Activated T-cell treated with anti-CD3 and anti-CD28 coated beads, Interleukin-2, amount 50 U/mL, for 4 hours (primary cell): ENCODE measurements around the gene ZNF496. TPM values are rescaled to one million over a fixed set of nuclear protein-coding genes. Genes with fewer than 3 reads are reported as not detected.
"Not testable (repeated sequence)": the region's sequence is repeated elsewhere in the genome, so short reads cannot be mapped to it uniquely, and the experiment has no call there.

Experiments used
- ATAC-seq, 2 donors: fragments of 200-7000 bp; cut with Tn5 transposase; one replicate each; pipeline ENCODE4 v1.10.0; 2021
- DNase-seq: peaks from one replicate; pipeline ENCODE4 v3.0.0-alpha.2; 2020
- H3K27me3 Mint-ChIP-seq: one replicate; pipeline ENCODE4 v1.8.0; 2021; ENCODE audit warnings: low read depth, mixed read lengths
- H3K36me3 Mint-ChIP-seq: one replicate; pipeline ENCODE4 v1.8.0; 2022; ENCODE audit warnings: mixed read lengths; ENCODE audit not compliant: insufficient read depth
- H3K4me1 Mint-ChIP-seq: one replicate; pipeline ENCODE4 v1.8.0; 2021; ENCODE audit warnings: low read depth, mixed read lengths
- H3K4me3 Mint-ChIP-seq: one replicate; pipeline ENCODE4 v1.8.0; 2021; ENCODE audit warnings: mild to moderate bottlenecking, moderate library complexity, mixed read lengths
- H3K9me3 Mint-ChIP-seq: one replicate; pipeline ENCODE4 v1.8.0; 2021; ENCODE audit warnings: mixed read lengths
- total RNA-seq, 3 donors: library from RNA; stranded (reverse); gene quantifications; one replicate each; pipeline ENCODE4 v1.2.1, GENCODE V29; 2021

ZNF496 gene
- total RNA-seq, 3 donors from 2014 or later, result 12.9 to 19.8 (median 17.6) TPM

DNA sequence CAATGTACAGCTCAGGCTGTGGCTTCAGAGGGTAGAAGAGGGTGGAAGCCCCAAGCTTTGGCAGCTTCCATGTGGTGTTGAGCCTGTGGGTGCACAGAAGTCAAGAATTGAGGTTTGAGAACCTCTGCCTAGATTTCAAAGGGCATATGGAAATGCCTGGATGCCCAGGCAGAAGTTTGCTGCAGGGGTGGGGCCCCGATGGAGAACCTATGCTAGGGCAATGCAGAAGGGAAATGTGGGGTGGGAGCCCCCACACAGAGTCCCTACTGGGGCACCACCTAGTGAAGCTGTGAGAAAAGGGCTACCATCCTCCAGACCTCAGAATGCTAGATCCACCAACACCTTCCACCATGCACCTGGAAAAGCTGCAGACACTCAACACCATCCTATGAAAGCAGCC, 34.7 kb upstream of the ZNF496 start:
- DNase-seq, H3K36me3 Mint-ChIP-seq, ATAC-seq, H3K4me1 Mint-ChIP-seq, H3K9me3 Mint-ChIP-seq, H3K4me3 Mint-ChIP-seq: not testable (repeated sequence)
- H3K27me3 Mint-ChIP-seq, result peaks cover 40% of the 10 kb centered on the region

DNA sequence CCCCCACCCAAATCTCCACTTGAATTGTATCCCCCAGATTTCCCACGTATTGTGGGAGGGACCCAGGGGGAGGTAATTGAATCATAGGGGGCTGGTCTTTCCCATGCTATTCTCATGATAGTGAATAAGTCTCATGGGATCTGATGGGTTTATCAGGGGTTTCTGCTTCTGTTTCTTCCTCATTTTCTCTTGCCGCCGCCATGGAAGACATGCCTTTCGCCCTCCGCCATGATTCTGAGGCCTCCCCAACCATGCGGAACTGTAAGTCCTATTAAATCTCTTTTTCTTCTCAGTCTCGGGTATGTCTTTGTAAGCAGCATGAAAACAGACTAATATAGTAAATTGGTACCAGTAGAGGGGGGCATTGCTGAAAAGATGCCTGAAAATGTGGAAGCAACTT, 33.4 kb upstream of the ZNF496 start:
- ATAC-seq, result no peak
- Mint-ChIP-seq H3K36me3 (no peaks in the 10 kb centered on the region), H3K4me3 (no peak overlapping the region), H3K4me1 (no peaks in the 10 kb centered on the region), H3K9me3 (no peaks in the 10 kb centered on the region), H3K27me3 (peaks cover 40% of the 10 kb centered on the region)
- no peak for DNase-seq

DNA sequence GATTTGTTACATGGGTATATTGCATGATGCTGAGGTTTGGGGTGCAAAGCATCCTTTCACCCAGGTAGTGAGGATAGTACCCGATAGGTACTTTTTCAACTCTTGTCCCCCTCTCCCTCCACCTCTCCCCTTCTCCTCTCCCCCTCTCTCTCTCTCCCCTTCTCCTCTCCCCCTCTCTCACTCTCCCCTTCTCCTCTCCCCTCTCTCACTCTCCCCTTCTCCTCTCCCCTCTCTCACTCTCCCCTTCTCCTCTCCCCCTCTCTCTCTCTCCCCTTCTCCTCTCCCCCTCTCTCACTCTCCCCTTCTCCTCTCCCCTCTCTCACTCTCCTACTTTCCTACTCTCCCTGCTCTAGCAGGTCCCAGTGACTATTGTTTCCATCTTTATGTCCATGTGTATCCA, 31.3 kb upstream of the ZNF496 start:
- H3K36me3 Mint-ChIP-seq, DNase-seq, H3K4me3 Mint-ChIP-seq, ATAC-seq, H3K4me1 Mint-ChIP-seq, H3K9me3 Mint-ChIP-seq: not testable (repeated sequence)
- peaks cover 53% of the 10 kb centered on the region for H3K27me3 Mint-ChIP-seq

DNA sequence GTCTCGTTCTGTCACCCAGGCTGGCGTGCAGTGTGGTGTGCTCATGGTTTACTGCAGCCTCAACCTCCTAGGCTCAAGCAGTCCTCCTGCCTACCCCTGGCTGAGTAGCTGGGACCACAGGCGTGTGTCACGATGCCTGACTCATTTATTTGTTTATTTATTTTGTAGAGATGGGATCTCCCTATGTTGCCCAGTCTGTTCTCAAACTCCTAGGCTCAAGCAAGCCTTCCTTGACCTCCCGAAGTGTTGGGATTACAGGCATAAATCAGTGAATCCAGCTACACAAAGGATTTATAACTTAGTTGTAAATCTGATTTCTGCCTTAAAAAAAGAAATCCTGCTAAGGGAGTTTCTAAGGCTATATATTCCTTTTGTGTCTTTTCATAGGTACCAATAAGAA, 30.5 kb upstream of the ZNF496 start:
- peaks cover 51% of the 10 kb centered on the region for H3K27me3 Mint-ChIP-seq
- H3K36me3 Mint-ChIP-seq, result no peaks in the 10 kb centered on the region
- no peaks in the 10 kb centered on the region for H3K9me3 Mint-ChIP-seq
- no peak for ATAC-seq
- no peak overlapping the region for H3K4me3 Mint-ChIP-seq
- no peak for DNase-seq
- no peaks in the 10 kb centered on the region for H3K4me1 Mint-ChIP-seq

DNA sequence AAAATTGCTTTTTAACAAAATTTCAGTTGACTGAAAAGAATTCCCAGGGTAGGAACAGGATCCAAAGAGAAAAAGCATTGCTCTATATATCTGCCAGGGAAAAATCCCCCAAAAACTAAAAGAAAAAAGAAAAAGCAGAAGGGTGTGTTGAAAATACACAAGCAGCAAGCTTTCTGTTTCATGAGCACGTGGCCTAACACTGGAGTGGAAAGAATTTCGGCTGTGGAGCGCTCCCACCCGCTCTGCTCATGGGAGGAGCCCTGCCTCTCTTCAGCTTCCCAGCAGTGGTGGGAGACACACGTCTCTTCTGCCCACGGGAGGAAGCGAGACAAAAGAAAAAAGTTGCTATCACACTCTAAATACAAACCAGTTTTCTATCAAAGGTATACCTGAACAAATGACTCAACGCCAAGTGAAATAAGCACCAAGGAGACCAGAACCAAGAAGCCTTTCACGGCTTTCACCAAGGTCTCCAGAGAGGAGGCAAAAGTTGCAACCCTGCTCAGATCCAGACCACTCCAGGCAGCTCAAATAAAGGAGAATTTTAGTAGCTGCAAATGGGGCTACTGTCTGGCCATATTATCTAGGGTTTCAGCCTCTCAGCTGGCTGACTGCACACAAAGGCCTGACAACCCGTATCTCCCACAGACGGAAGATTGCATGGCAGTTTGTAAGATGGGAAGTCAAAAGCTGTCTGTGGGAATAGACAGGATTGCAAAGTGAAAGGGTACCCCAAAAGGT, 29.5 kb upstream of the ZNF496 start:
- Mint-ChIP-seq H3K4me3 (no peak overlapping the region), H3K36me3 (no peaks in the 10 kb centered on the region), H3K4me1 (no peaks in the 10 kb centered on the region), H3K27me3 (peaks cover 50% of the 10 kb centered on the region), H3K9me3 (peaks cover under 1% of the 10 kb centered on the region)
- ATAC-seq, result no peak
- no peak for DNase-seq

DNA sequence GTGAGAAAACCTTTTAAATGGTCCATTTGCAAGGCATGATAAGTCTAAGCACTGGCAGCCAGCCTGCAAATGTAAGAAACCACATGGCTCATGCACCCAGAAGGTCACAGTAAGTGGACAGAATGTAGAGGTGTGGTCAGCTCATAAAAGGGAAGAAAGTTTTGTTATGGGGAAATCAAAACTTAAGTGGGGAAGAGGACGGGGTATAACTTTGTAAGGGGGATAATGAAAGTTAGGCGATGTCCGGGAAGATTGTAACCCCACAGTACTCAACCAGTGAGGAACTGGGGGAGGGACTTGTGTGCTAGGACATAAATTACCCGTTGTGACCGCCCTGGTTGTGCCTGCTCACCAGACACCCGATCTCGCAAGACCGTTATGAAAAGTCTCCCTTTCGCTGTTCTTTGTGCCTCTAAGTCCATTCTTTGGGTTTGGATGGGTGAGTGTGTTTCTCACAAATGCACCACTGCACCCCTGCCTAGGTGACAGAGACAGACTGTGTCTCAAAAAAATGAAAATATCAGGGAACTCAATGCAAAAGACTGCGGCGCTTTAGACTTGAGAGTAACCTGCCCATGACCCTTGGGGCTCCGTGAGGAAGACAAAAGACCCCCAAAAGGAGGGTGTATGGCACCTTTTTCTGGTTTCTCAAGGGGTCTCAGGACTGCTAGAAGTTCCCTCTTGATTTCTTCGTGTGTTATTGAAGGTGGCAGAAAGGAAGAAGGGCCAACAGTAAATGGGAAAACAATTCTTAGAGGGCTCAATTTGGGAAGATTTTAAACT, 28.6 kb upstream of the ZNF496 start:
- H3K4me3 Mint-ChIP-seq, result no peak overlapping the region
- DNase-seq (no peak), ATAC-seq (no peak)
- H3K36me3 Mint-ChIP-seq, result no peaks in the 10 kb centered on the region
- peaks cover 5% of the 10 kb centered on the region for H3K9me3 Mint-ChIP-seq
- peaks cover 47% of the 10 kb centered on the region for H3K27me3 Mint-ChIP-seq
- no peaks in the 10 kb centered on the region for H3K4me1 Mint-ChIP-seq

DNA sequence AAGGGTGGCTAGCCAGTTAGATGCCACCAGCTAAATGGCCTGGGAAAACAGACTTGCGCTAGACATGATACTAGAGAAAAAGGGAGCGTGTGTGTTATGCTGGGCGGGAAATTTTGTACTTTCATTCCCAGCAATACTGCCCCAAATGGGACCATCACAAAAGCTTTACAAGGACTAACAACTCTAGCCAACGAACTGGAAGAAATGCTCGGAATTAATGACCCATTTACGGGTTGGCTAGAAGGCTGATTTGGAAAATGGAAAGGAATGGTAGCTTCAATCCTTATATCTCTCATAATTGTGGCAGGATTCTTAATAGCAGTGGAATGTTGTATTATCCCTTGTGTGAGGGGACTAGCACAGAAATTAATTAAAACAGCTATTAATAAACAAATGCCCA, 27.9 kb upstream of the ZNF496 start:
- no peak for DNase-seq
- Mint-ChIP-seq H3K27me3 (peaks cover 43% of the 10 kb centered on the region), H3K9me3 (peaks cover 5% of the 10 kb centered on the region), H3K4me3 (no peak overlapping the region), H3K4me1 (no peaks in the 10 kb centered on the region), H3K36me3 (no peaks in the 10 kb centered on the region)
- no peak for ATAC-seq

DNA sequence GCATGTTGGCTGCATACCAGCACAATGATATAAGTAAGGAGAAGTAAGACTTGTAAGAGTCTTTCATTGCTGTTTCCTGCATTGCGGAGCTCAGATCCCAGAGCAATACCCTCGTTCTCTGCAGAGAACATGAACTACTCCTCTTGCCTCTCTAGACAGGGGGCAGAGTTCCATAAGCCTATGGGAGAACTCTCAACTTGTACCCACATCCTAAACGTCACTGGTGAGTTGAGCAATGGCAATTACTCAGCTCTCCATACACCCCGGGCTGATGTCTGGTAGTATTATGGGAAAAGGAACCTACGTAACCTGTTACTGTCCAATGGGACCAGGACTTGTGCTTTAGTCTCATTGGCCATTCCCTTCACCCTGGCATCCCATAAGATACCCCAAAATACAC, 27.3 kb upstream of the ZNF496 start:
- Mint-ChIP-seq H3K36me3 (no peaks in the 10 kb centered on the region), H3K4me3 (no peak overlapping the region), H3K4me1 (no peaks in the 10 kb centered on the region), H3K27me3 (peaks cover 42% of the 10 kb centered on the region), H3K9me3 (peaks cover 5% of the 10 kb centered on the region)
- DNase-seq, result no peak
- ATAC-seq, result no peak

DNA sequence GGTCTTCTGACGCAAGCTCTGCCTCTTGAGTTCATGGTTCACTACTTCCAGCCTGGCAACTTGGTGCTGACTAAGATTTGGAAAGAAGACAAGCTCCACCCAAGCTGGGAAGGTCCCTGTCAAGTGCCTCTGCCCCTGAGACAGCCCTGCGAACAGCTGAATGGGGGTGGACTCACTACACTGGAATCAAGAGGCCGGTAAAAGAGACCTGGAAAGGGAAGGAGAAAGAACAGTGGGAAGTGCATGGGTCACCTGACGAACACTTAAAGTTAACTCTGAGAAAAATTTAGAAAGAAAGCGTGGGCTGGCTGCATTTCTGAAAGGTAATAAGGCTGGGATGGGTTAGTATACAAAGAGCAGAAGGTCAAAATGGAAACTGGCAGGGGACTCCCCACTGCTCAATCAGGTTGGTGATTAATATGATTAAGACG, 26.1 kb upstream of the ZNF496 start:
- Mint-ChIP-seq H3K9me3 (peaks cover 5% of the 10 kb centered on the region), H3K27me3 (peaks cover 43% of the 10 kb centered on the region), H3K36me3 (no peaks in the 10 kb centered on the region), H3K4me3 (no peak overlapping the region), H3K4me1 (no peaks in the 10 kb centered on the region)
- DNase-seq, result no peak
- no peak for ATAC-seq

DNA sequence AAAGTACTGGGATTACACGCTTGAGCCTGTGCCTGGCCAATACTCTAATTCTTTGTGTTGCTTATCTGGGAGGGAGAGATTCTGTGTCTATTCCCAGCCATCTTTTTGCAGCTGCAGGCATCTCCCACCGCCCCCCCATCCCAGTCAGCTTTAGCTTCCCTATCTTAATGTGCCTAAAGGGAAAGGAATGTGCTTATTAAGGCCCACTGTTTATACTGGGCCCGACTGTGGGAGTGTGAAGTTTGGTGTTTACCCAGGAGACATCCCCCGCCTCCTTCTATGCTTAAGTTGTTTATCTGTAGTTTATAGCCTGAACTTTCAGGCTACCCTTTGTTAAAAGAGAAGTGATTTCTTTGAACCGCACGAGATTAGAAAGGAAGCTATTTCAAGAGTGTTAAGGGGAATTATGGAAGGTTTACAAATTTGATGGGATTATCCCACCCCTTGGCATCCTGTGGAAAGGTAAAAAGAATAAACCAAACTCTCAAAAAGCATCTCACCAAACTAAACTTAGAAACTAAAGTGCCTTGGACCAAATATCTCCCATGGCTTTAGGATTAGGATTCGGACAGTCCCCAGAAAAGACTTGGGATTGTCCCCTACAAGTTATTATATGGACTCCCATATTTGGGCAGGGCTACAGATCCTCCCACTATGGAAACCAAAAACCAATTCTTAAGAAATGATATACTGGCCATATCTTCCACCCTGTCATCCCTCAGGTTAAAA, 25.5 kb upstream of the ZNF496 start:
- no peaks in the 10 kb centered on the region for H3K36me3 Mint-ChIP-seq
- ATAC-seq, result no peak
- peaks cover 5% of the 10 kb centered on the region for H3K9me3 Mint-ChIP-seq
- H3K27me3 Mint-ChIP-seq, result peaks cover 41% of the 10 kb centered on the region
- DNase-seq, result no peak
- H3K4me3 Mint-ChIP-seq, result no peak overlapping the region
- H3K4me1 Mint-ChIP-seq, result no peaks in the 10 kb centered on the region

DNA sequence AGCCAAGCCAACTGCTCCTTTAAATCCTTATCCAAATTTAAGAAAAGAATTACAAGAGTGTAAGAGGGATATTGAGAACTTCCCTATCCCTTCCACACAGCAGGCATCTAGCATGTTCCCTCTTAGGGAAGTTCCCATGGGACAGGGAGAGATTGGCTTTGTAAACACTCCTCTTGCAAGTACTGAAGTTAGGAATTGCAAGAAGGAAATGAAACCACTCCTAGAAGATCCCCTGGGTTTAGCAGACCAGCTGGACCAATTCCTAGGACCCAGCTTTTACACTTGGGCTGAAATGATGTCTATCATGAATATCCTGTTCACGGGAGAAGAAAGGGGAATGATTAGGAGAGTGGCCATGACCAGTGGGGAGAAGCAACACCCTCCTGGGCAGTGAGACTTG, 23.5 kb upstream of the ZNF496 start:
- not testable (repeated sequence) for DNase-seq, H3K9me3 Mint-ChIP-seq, H3K36me3 Mint-ChIP-seq, ATAC-seq, H3K4me3 Mint-ChIP-seq, H3K4me1 Mint-ChIP-seq
- H3K27me3 Mint-ChIP-seq, result peaks cover 40% of the 10 kb centered on the region

DNA sequence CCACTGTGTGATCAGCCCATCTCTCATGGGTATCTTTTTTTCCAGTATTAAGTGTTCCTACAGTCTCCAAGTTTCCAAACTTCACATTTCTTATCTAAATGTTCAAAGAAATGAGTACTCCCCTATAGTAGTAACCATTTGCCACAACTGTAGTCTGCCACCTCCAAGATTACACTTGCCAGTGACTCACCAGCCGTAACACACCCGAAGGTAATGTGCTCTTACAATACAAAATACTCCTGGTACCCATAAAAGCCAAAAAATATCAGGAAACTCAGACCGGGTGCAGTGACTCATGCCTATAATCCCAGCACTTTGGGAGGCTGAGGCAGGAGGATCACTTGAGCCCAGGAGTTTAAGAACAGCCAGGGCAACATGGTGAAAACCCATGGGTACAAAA, 20.5 kb upstream of the ZNF496 start:
- H3K27me3 Mint-ChIP-seq, result peaks cover 28% of the 10 kb centered on the region
- H3K4me1 Mint-ChIP-seq, result peaks cover 5% of the 10 kb centered on the region
- H3K9me3 Mint-ChIP-seq, result peaks cover 5% of the 10 kb centered on the region
- H3K4me3 Mint-ChIP-seq, result no peak overlapping the region
- no peak for ATAC-seq
- no peaks in the 10 kb centered on the region for H3K36me3 Mint-ChIP-seq
- DNase-seq, result no peak

DNA sequence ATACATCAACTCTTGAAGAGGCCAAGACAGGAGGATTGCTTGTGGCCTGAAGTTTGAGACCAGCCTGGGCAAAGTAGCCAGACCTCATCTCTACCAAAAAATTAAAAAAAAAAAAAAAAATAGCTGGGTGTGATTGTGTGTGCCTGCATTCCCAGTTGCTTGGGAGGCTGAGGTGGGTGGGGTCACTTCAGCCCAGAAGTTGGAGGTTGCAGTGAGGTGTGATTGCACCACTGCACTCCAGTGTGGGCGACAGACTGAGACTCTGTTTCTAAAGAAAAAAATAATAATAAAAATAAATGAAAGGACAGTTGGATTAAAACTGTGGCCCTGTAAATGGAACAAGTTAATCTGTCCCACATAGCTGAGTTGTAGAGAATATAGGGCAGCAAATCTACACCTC, 18.9 kb upstream of the ZNF496 start:
- ATAC-seq (no peak), DNase-seq (no peak)
- H3K4me3 Mint-ChIP-seq, result no peak overlapping the region
- H3K9me3 Mint-ChIP-seq, result no peaks in the 10 kb centered on the region
- H3K36me3 Mint-ChIP-seq, result no peaks in the 10 kb centered on the region
- peaks cover 19% of the 10 kb centered on the region for H3K27me3 Mint-ChIP-seq
- peaks cover 5% of the 10 kb centered on the region for H3K4me1 Mint-ChIP-seq

DNA sequence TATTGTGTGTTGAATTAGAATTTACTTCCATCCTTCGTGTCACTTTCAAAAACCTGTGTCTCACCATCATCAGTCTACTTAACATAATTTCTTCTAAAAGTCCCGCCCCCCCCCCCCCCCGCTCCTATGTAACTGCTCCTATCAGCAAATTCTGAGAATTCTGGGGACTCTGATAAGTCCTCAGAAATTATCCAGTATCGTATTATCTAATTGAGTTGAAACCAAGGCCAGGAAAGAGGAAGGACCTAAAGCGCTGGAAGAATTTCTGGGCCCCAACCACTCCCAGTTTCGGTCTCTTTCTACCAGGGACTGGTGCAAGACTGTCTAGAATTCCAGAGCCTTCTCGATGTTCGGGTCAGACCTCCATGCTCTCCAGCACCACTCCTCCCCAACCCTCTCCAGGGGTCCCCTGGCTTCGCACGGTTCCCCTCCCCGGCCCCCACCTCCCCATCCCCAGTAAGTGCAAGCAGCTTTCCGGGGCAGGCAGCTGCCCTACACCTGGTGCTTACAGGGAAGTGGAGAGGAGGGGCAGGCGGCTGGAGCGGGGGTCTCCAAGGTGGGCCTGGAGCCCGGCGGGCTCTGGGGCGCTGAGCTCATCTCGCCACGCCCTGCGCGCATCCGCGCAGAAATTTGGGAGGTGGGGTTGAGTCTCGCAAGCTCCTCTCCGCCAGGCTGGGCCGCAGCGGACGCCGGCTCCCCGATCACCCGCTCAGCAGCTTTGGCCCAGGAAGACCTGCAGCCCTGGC, 16.0 kb upstream of the ZNF496 start:
- no peak for DNase-seq
- no peaks in the 10 kb centered on the region for H3K9me3 Mint-ChIP-seq
- peaks cover 21% of the 10 kb centered on the region for H3K27me3 Mint-ChIP-seq
- no peaks in the 10 kb centered on the region for H3K36me3 Mint-ChIP-seq
- peak in 1 of 2 donors; percentile 30 for ATAC-seq
- H3K4me3 Mint-ChIP-seq, result no peak overlapping the region
- peaks cover 7% of the 10 kb centered on the region for H3K4me1 Mint-ChIP-seq
